ENCODE results near the gene CIAO2A.
A peak's percentile ranks its signal among the peaks of the same experiment; 100 is the strongest.
"Not testable (repeated sequence)": the region's sequence is repeated elsewhere in the genome, so short reads cannot be mapped to it uniquely, and the experiment has no call there.

Gene CIAO2A

DNA sequence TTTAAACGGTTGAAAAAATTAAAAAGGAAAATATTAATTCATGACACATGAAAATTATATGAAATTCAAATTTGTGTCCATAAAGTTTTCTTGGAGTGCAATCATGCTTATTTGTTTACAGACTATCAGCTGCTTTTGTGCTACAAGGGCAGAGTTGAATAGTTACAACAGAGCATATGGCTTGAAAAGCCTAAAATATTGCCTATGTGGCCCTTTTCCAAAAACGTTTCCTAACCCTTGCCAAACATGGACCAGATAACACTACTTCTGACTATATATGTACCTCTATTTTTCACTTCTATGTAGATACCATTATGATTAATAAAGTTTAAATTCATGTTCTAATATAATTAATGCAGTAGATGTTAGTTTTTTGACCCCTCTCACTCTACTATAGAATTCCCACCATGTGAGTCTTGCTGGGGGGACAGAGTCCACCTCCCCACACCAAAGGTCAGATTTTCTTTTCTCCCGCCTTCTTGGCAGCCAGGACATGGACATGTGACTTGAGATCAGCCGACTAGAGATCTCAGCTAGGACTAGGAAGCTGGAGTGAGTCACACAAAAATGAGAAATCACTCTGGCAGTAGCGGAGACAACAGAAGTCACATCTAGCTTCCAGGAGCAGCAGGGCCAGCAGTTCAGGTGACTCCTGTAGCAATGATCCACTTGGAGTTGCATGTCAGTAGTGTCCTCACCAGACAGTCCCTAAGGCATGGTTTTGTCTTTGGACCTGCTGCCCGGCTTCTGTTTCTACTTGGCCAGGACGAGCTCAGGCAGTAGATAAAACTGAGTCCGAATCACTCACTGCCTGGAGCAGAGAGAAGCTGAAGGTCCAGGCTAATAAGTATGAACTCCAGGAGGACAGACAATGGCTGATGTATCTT, 22.4 kb downstream of the CIAO2A start:
- DNase-seq = no peak

DNA sequence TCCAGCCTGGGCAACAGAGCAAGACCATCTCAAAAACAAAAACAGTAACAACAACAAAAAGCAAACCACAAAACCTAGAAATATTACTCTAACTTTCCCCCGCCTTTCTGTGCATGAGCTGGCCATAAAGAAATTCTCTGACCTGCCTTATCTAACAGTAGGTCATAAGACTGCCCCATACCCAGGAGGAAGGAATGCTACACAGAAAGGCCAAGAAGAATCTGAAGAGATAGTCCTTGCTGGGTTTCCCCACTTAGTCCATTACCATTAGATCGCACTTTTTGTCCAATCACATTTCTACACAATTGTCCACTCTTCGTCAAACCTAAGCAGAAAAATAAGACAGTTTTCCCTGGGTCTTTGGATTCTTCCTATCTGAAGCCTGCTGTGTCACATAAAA, 23.5 kb downstream of the CIAO2A start:
- DNase-seq = no peak

DNA sequence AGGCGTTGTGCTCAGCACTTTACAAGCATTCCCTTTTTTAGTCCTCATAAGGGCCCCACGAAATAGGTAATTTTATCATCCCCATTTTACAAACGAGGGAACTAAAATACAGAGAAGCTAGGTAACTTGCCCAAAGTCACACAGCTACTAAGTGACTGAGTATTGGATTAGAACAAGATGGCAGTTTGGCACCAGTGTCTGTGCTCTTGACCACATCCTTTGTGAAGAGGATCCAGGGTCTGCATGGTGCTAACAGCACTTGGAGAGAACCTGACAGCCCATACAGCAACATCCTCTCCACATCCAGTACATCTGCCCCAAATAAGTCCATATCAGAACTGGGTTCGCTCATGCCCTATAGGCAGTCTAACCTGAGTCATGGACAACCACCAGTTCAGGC, 25.5 kb downstream of the CIAO2A start:
- DNase-seq = no peak

DNA sequence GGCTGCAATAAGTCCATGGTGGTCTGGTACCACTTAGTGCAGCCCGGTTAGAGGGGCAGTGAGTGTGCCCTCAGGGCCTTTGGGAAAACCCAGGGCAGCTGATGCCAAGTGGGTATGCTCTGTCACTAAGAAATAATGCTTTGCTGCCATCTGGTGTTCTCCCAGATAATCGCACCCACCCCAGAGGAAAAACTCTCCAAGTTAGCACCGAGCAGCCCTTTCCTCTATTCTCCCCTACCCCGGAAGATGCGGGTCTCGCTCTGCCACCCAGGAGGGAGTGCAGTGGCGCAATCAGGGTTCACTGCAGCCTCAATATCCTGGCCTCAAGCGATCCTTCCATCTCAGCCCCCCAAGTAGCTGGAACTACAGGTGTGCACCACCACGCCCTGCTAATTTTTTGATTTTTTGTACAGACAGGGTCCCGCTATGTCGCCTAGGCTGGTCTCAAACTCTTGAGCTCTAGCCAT, 26.0 kb downstream of the CIAO2A start:
- DNase-seq = peak; percentile 69

DNA sequence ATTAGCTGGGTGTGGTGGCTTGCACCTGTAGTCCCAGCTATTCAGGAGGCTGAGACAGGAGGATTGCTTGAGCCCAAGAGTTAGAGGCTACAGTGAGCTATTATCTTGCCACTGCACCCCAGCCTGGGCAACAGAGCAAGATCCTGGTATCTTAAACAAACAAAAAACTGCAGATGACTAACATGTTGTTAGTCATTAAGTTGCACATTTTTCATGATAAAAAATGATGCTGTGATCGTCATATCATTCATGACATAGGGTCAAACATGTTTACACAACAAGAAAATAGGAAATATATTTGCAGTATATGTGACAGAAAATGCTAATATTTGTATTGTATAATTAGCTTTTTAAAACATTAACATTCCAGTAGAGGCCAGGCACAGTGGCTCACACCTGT, 27.2 kb downstream of the CIAO2A start:
- DNase-seq = no peak

DNA sequence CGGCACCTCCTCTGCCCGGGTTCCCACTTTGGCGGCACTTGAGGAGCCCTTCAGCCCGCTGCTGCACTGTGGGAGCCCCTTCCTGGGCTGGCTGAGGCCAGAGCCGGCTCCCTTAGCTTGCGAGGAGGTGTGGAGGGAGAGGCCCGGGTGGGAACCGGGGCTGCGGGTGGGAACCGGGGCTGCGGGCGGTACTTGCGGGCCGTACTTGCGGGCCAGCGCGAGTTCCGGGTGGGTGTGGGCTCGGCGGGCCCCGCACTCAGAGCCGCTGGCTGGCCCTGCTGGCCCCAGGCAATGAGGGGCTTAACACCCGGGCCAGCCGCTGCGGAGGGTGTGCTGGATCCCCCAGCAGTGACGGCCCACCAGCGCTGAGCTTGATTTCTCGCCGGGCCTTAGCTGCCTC, 32.9 kb downstream of the CIAO2A start:
- no peak for DNase-seq

DNA sequence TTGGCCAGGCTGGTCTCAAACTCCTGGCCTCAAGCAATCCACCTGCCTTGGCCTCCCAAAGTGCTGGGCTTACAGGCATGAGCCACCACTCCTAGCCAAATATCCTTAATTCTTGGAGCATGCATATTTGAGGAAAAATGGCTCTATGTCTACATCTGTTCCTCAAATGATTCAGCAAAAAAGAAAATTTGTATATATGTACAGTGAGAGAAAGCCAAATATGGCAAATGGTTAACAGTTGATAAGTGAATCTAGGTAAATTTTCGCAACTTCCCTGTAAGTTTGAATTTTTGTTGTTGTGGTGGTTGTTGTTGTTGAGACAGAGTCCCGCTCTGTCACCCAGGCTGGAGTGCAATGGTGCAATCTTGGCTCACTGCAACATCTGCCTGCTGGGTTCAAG, 34.5 kb downstream of the CIAO2A start:
- DNase-seq = not testable (repeated sequence)

DNA sequence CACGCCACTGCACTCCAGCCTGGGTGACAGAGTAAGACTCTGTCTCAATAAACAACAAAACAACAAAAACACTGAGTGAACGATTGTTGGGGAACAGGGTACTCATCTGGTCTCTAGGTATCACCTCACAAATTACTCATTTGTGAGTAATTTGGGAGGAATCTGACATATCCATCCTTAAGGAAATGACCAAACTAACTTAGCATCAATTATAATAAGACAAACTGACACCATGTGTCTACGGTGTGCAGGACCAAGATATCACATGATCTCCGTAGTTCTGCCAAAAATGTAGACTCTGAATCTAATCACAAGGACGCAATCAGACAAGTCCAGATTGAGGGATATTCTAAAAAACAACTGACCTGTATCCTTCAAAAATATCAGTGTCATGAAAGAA, 35.4 kb downstream of the CIAO2A start:
- no peak for DNase-seq

DNA sequence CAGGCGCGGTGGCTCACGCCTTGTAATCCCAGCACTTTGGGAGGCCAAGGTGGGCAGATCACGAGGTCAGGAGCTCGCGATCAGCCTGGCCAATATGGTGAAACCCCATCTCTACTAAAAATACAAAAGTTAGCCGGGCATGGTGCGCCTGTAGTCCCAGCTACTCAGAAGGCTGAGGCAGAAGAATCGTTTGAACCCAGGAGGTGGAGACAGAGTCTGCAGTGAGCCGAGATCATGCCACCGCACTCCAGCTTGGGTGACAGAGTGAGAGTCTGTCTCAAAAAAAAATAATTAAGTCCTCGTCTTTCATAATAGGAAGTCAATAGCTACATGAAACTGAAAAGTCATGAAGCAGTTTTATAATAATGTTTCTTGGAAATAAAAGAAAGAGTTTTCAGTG, 40.0 kb downstream of the CIAO2A start:
- DNase-seq = not testable (repeated sequence)

DNA sequence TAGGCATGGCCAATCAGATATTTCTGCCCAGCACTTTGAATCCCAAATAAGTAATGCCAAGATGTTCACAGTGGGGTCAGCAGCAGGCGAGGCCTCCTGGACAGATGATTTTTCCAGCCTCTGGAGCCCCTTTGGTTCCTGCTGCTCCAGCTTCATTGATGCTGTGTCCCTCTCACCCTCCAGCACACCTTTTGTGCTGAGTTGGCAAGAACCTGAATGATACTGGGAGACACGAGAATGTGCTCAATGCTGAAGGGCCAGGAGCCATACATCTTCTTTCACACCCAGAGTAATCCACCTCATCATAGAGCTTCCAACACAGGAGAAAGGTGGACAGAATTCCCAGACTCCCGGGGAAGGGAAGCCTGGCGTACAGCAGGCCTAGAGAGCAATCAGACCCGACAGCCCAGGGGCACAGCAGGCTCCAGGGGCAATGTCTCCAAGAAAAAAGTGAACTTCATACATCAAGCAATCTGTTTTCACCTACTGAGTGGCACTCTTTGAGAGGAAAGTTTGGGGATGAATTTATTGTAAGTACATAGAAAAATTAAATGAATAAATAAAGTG, 40.6 kb downstream of the CIAO2A start:
- DNase-seq = no peak

DNA sequence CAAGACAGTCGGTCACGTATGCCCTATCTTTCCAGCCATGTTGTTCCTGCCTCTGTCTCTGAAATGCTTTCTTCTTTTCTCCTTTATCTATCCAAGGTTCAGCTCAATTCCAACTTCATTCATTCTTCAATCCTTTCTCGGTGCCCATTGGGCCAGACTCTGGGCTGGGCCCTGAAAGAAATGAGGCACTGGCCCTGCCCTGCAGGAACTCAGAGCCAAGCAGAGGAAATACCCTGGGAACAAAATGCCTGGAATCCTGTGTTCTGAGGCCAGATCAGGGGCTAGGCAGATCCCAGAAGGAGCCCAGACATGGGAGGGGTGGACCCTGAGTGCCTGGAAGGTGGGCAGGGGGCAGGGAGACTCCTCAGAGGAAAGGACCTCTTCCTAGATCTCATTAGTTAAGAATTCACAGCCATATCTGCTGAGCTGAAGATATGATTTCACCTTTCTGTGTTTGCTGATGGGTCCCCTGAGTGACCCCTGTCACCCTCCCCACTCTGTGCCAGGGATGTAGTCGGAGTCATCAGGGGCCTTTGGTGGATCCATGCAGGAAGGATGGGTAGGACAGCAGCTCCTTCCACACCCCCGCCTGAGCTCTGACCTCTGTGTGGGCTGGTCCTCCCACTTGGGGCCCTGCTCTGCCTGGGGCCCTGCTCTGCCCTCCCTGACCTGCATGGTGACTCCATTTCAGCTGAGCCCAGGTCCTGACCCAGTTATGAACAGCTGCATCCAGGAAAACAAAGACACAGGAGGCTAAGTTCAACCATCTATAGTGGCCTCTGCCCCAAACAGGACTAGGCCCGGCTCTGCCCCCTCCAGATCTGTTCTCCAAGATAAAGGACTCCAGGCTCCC, 42.0 kb downstream of the CIAO2A start:
- DNase-seq = no peak

DNA sequence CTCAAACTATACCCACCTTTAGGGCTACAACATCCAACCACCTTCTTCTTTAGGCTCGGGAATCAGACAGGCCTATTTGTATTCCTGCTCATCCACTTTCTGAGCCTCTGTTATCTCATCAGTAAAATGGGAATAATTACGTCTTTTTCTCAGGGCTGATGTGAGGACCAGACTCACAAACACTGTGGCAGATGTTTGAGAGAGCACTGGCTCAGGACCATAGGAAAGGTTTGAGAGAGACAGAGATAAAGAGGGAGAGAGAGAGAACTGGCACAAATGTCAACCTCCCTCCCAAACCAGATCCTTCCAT, 42.6 kb downstream of the CIAO2A start:
- no peak for DNase-seq

DNA sequence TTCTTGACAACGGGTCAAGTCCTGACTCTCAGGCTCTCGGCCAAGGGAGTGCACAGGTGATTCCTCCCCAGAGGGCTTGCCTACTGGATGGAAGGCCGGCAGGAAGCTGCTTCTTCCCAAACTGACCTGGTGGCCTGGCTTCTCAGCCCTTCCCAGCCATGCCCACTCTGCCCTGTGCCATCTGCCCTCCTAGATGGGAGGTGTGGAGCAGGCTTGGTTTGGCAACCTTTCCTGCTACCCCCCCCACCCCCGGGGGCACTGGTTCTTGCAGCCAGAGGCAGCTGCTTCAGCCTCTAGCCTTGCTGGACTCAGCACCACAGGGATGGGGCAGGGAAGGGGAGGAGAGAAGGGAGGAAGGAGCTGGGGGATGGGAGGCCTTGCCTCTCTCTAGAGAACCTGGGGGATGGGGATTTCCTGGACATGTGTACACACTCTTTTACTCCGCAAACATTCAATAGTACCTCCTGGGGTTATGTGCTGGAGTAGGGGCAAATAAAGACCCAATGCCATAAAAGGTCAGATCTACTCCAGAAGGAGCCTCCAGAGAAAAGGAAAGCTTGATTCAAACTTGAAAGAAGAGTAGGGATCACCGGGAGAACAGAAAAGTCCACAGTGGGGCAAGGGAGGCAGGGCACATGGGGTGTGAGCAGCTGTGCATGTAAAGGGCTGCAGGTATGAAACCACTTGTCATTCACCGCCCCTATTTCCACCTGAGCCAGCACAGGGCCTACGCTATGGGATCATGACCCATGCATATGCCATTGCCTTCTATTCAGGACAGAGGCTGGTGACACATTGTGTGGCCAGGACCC, 43.2 kb downstream of the CIAO2A start:
- no peak for DNase-seq

DNA sequence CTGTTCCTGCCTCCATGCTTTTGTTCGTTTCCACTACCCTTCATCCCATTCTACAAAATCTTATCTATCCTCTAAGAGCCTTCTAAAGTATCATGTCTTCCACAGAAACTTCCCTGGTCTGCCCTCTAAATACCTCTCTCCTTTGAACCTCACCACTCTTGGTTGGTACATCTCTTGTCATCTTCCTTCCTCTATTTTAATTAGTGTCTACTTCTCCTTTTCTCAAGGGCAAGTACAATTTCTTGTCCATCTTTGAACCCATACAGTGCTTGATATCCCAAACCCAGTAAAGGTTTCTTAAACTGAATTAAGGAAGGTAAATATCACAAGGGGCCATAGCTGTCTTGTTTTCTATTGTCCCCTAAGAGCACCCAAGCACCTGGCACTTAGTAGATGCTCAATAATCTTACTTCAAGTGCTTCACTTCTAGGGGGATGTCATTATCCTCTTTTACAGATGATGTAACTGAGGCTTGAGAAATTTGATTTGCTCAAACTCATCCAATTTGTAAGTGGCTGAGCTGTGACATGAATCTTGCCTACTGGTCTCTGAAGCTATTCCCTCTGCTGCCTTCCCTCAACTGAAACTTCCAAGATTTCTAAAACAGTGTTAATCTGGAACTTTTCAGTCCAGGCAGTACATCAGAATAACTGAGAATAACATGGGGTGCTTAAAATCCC, 44.7 kb downstream of the CIAO2A start:
- DNase-seq = no peak

DNA sequence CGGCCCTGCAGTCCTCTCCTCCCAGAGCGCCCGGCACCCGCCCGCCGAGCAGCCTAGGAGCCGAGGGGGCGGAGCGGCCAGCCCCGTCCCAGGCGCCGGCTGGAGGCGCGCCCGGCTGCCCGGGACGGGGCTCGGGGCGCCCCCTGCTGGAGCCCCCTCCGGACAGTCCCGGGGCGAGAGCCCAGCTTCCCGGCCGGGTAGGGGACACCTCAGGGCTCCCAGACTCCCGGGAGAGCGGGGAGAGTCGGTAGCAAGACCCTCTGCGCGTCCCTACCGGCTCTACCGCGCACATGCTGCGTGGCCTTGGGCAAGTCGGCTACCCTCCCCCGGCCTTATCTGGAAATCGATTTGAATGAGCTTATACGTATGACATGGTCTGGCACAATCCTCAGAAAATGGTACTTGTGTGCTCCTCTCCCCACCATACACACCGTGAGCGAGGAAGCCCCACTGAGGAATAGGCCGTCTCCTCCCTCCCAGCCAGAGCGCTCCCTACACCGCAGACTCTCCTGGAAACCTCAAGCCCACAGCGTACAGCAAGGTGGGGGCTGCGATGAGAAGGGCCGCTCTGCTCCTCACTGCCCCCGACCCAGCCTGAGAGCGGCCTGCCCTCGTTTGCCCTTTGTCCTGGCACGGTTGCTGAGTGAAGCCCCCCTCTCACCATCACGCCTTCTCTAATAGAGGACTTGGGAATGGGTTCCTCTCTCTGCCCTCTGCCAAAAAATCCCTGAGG, 47.1 kb downstream of the CIAO2A start, which contains the start of gene DAPK2:
DAPK2 (minus strand) TSS at position 65 of the 733 bp plus-strand sequence. CDS start 6,224 bp downstream, outside the sequence.
- peak; percentile 60 for DNase-seq

DNA sequence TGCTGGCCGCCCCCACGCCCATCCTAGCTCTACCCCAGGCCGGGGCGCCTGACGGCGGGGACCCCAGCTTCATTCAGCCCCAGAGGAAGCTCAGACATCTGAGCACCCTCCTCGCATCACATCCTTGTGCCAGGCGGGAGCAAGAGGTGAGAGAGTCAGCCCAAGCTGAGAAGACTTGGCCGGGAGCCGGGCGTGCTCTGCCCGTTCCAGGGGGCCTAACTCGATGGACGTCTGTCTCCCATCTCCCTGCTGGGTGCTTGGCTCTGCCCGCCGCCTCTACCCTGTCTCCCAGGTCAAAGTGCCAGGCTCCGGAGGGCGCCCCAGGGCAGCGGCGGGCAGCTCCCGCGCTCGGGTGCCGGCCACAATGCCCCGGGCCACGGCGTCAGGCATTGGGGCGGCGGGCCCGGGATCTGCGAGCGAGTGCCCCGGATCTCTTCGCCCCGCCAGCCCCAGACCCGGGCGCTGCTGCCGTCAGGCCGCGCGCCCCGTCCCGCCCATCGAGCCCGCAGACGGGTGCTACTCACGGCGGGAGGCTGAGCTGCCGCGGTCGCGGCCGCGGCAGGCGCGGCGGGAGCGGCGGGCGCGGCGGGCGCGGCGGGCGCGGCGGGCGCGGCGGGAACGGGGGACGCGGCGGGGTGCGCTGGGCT, 47.7 kb downstream of the CIAO2A start:
- DNase-seq = no peak

DNA sequence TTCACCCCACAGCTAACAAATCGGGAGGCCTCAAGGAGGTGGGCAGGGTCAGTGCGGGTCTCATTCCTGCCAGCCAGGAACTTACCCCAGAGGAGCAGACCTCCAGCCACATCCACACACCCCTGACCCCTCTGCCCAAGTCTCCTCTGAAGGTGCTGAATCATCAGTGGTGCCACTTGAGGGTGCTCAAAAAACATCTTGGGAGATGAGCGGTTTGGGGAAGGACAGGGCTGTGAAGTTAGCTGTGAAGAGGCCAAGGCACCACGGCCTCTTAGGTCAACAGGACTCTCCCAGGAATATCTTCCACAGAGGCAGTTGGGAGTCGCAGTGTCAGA, 48.6 kb downstream of the CIAO2A start:
- DNase-seq = no peak

DNA sequence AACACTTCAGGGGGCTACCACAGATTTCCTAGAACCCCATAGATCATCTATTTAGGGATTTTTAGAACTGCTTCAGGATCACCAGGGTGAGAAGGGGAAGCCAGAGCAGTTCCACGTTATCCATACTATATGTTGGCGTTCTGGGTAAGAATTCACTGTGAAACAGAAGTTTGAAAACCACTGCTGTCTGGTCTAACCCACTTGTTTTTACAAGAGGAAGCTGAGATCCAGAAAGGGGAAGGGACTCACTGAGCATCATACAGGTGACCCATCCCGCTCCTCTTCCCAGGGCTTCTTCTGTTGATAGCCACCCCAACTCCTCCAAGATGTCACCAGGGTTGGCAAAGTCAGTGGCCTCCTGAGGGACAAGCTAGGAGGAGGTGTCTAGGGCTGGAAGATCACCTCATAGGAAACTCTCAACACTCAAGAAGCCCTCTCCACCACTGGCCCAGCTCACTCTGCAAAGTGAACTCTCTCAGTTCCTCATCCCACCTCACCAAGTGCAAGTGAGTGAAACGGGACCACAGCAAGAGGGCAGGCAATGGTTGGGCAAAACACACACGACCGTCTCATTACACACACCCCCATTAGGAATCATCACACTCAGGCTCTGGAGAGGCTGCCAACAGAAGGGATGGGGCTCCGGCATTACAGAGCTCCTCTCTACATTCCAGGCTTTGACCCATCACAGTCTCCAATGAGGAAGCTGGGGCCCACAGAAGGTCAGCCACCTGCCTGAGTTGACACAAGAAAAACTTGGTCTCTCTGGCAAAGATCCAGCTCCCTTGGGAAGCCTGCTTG, 49.1 kb downstream of the CIAO2A start:
- no peak for DNase-seq

DNA sequence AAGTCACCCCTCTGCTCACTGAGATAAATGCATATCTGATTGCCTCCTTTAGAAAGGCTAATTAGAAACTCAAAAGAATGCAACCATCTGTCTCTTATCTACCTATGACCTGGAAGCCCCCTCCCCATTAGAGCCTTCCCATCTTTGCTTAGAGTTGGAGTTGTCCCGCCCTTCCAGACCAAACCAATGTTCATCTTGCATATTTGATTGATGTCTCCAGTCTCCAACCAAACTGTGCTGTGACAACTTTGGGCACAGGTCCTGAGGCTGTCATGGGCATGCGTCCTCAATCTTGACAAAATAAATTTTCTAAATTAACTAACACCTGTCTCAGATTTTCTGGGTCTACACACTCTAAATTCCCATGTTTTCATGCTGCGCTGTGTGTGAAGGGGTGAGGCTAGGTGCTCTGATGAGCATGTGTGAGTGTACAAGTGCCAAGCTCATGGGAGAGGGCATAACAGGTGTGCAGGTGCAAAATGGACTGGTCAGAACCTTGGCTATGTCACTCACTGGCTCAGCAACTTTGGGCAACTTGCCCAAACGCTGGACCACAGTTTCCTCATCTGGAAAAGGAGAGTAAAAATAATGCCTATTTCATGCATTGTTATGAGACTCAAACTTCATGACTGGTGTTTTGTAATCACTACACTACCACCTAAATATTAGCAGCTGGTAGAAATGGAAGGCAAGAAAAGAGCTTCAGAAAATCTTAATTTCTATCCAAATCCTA, 54.6 kb downstream of the CIAO2A start:
- DNase-seq = no peak
